Measurements from ENCODE around the gene BLTP3A. TPM values are rescaled to one million over a fixed set of nuclear protein-coding genes. Genes with fewer than 3 reads are reported as not detected.

Gene BLTP3A
- total and polyA plus RNA-seq, 10 of the 15 experiments (the other 5 are each of a cell fraction or from before 2014, with no cell fraction given): 2.7 to 16.7 (median 9.9) TPM

- Histone ChIP-seq H3K9me3 (replicated peaks; ENCODE audit: control insufficient read depth, insufficient read depth, low read length) (no peaks in the 10 kb centered on the region), H4K20me1 (ENCODE audit: control insufficient read depth, insufficient read depth) (no peaks in the 10 kb centered on the region), H3K9ac (ENCODE audit: control insufficient read depth, insufficient read depth, low read length) (no peak overlapping the region), H3K4me2 (ENCODE audit: control insufficient read depth, insufficient read depth) (no peak overlapping the region), H3K79me2 (ENCODE audit: control insufficient read depth, insufficient read depth, low read length) (no peaks in the 10 kb centered on the region), H2AFZ (ENCODE audit: control insufficient read depth, low read depth, low read length) (no peak overlapping the region), H3K27me3 (replicated peaks in 1 of 2; ENCODE audit: control insufficient read depth in 2 of 2, insufficient read depth in 2 of 2, low read length in 1 of 2) (no peaks in the 10 kb centered on the region), H3K4me1 (ENCODE audit: control insufficient read depth, insufficient read depth, low read length) (no peaks in the 10 kb centered on the region), H3K4me3 (no peak overlapping the region), H3K27ac (ENCODE audit: control insufficient read depth, insufficient read depth) (no peak overlapping the region), H3K36me3 (ENCODE audit: control insufficient read depth in 2 of 2, insufficient read depth in 2 of 2, low read length in 1 of 2) (no peaks in the 10 kb centered on the region)
- SMC1A ChIA-PET (ENCODE audit: uncharacterized antibody, unreplicated experiment): interaction anchor here (0.8 to 2.0 kb wide), 8 partner anchors 9 to 152 kb away, joined by 3 to 7 read pairs (median 3); no protein-coding TSS in a partner anchor
- FAIRE-seq: no peak
- in situ Hi-C loops (cut with MboI) (no loop called here), intact Hi-C loops (cut with micrococcal nuclease; ENCODE audit: unreplicated experiment) (no loop called here)
- RAD21 ChIA-PET (ENCODE audit: unreplicated experiment): interaction anchor here (0.7 to 1.8 kb wide), 2 partner anchors 8 to 45 kb away, joined by 3 to 4 read pairs; no protein-coding TSS in a partner anchor
- POLR2A ChIA-PET: interaction anchor here (0.9 kb wide), 1 partner anchor 79 kb away, joined by 3 read pairs; no protein-coding TSS in a partner anchor
- no TSS peak for BruUV-seq (replicated peaks)
- no peak for ATAC-seq
- no peak for DNase-seq (ENCODE audit: low read depth, low spot score)
- WGBS (ENCODE audit: insufficient coverage, insufficient replicate concordance, low lambda C conversion rate, missing lambda C conversion rate): 67% methylated on average over 10 of the region's 10 CpGs
- CTCF ChIA-PET: interaction anchor here (1.5 to 1.6 kb wide), 2 partner anchors 8 to 136 kb away, joined by 4 to 7 read pairs; no protein-coding TSS in a partner anchor
- TF ChIP-seq E2F4 (IDR thresholded peaks at IDR 0.05; ENCODE audit: low read depth, low read length): no peak
- no peak for TF ChIP-seq IRF3 (IDR thresholded peaks at IDR 0.05)
- TF ChIP-seq SREBF2 (IDR thresholded peaks at IDR 0.05; ENCODE audit: low read length): no peak
- TF ChIP-seq CREM (IDR thresholded peaks at IDR 0.05; ENCODE audit: low read depth): no peak
- TF ChIP-seq RUNX3 (IDR thresholded peaks at IDR 0.05; ENCODE audit: low read length): no peak
- no peak for TF ChIP-seq ESRRA (IDR thresholded peaks at IDR 0.05; ENCODE audit: low read length)
- TF ChIP-seq FOXK2 (IDR thresholded peaks at IDR 0.05): no peak
- TF ChIP-seq EGR1 (IDR thresholded peaks at IDR 0.05; ENCODE audit: borderline replicate concordance in 1 of 2, low read depth in 2 of 2, low read length in 2 of 2): no peak
- TF ChIP-seq LARP7 (IDR thresholded peaks at IDR 0.05): no peak
- no peak for TF ChIP-seq MAX (IDR thresholded peaks at IDR 0.05; ENCODE audit: low read depth, low read length)
- TF ChIP-seq NFXL1 (IDR thresholded peaks at IDR 0.05; ENCODE audit: borderline replicate concordance): no peak
- TF ChIP-seq ZNF217 (IDR thresholded peaks at IDR 0.05): no peak
- no peak for TF ChIP-seq SRF (IDR thresholded peaks at IDR 0.05; ENCODE audit: low read depth in 2 of 2, low read length in 2 of 2)
- TF ChIP-seq MXI1 (IDR thresholded peaks at IDR 0.05; ENCODE audit: low read depth, low read length): no peak
- no peak for TF ChIP-seq CBX5 (IDR thresholded peaks at IDR 0.05; ENCODE audit: low read depth)
- TF ChIP-seq CUX1 (IDR thresholded peaks at IDR 0.05; ENCODE audit: insufficient replicate concordance, low read depth, low read length): no peak
- TF ChIP-seq SIN3A (IDR thresholded peaks at IDR 0.05; ENCODE audit: low read depth, low read length): no peak
Measured at GRCh38 chr6:34745277-34746103, 46.4 kb upstream of the BLTP3A start.

Measured in GM12878 (cell line).